GM19099 (cell line): ENCODE data around the gene ZNF501.

ENCODE experiments used
- POLR2A ChIP-seq: IDR thresholded peaks from 3 replicates; pipeline ENCODE4 v1.6.1; 2011; ENCODE audit warnings: low read depth; ENCODE audit not compliant: insufficient read length; ENCODE audit errors: extremely low read depth

ZNF501 gene

GRCh38 chr3:44771424-44772098 is 42.1 kb downstream of the ZNF501 start:
- TF ChIP-seq POLR2A: no peak

- TF ChIP-seq POLR2A: no peak
Observed at GRCh38 chr3:44772099-44772442, 42.6 kb downstream of the ZNF501 start.

GRCh38 chr3:44782891-44783290 is 53.5 kb downstream of the ZNF501 start:
- no peak for TF ChIP-seq POLR2A
